ENCODE results near the gene PRKACB. TPM values are rescaled to one million over a fixed set of nuclear protein-coding genes. Genes with fewer than 3 reads are reported as not detected.

The PRKACB gene
- total and polyA plus RNA-seq, 5 donors, result 21.0 to 53.5 (median 51.0) TPM

Other genes with a start within 250 kb of the PRKACB start
- 10 to 100 TPM; 23.0 to 27.9 (median 25.3) TPM for gene TTLL7, start 145.1 kb upstream of the PRKACB start, total RNA-seq
- 7.4 TPM for gene TTLL7, start 145.1 kb upstream of the PRKACB start, polyA plus RNA-seq
- 1 to 10 TPM in 3 of 4 donors, under 1 TPM in 1; 0.92 to 2.9 (median 1.7) TPM for gene SAMD13, start 157.4 kb downstream of the PRKACB start, total RNA-seq
- 1.2 TPM for gene SAMD13, start 157.4 kb downstream of the PRKACB start, polyA plus RNA-seq

Data from right cardiac atrium (tissue), 5 donors.